HFF-Myc (cell line): Measurements from ENCODE around the gene ADD3.

Source experiments
- DNase-seq: peaks from one replicate; pipeline ENCODE4 v3.0.0-alpha.2; 2011; ENCODE audit warnings: low read depth; ENCODE audit errors: extremely low read depth
- H3K4me3 ChIP-seq: replicated peaks from 2 replicates; pipeline ENCODE4 v1.5.1; 2011; ENCODE audit warnings: low read depth, mild to moderate bottlenecking, control low read depth, low read length
- CTCF ChIP-seq: IDR thresholded peaks from 2 replicates; pipeline ENCODE4 v1.5.1; 2012; ENCODE audit warnings: mild to moderate bottlenecking, low read depth, low read length, control low read depth; ENCODE audit errors: missing control alignments

Gene ADD3

GRCh38 chr10:110067960-110068770, 60.4 kb downstream of the ADD3 start:
- TF ChIP-seq CTCF = no peak
- DNase-seq = no peak
- H3K4me3 ChIP-seq = no peak overlapping the region

- no peak overlapping the region for H3K4me3 ChIP-seq
- no peak for TF ChIP-seq CTCF
- no peak for DNase-seq
Measured at GRCh38 chr10:110068780-110069179, 61.0 kb downstream of the ADD3 start.

GRCh38 chr10:110069502-110069982, 61.8 kb downstream of the ADD3 start:
- no peak for DNase-seq
- H3K4me3 ChIP-seq = no peak overlapping the region
- no peak for TF ChIP-seq CTCF

- H3K4me3 ChIP-seq = no peak overlapping the region
- no peak for DNase-seq
- no peak for TF ChIP-seq CTCF
Measured at GRCh38 chr10:110073896-110074295, 66.1 kb downstream of the ADD3 start.

- no peak for TF ChIP-seq CTCF
- no peak overlapping the region for H3K4me3 ChIP-seq
- peak; percentile 14 for DNase-seq
Measured at GRCh38 chr10:110074298-110074697, 66.5 kb downstream of the ADD3 start.

- no peak overlapping the region for H3K4me3 ChIP-seq
- peak; percentile 79 for DNase-seq
- no peak for TF ChIP-seq CTCF
Measured at GRCh38 chr10:110074758-110075671, 67.2 kb downstream of the ADD3 start.
